ENCODE results near the gene COA6. TPM values are rescaled to one million over a fixed set of nuclear protein-coding genes. Genes with fewer than 3 reads are reported as not detected.

COA6 gene
- total RNA-seq, 4 donors from 2014 or later = 9.4 to 18.3 (median 16.0) TPM

DNA sequence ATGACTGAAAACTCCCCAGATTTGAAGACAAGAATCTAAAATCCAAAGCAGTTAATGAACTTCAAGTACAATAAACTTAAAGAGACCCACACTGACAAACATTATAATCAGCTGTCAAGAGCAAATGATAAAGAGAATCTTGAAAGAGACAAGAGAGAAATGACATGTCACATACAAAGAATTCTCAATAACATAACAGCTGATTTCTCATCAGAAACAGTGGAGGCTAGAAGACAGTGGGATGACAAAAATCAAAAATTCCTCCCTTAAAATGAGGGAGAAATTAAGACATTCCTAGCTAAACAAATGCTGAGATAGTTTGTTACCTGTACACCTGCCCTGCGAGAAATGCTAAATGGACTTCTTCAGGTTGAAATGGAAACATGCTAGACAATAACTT lies 36.0 kb upstream of the COA6 start:
- Histone ChIP-seq H3K27ac (replicated peaks in 1 of 4) (no peak overlapping the region), H3K36me3 (no peaks in the 10 kb centered on the region), H3K9me3 (peaks cover 0 to 32% (median 6%) of the 10 kb centered on the region in 4 donors), H3K27me3 (peaks cover 0 to 4% (median 0%) of the 10 kb centered on the region in 4 donors), H3K4me1 (no peaks in the 10 kb centered on the region), H3K4me3 (no peak overlapping the region)
- intact Hi-C loops (cut with DNase I) = no loop called here
- DNase-seq (ENCODE audit: extremely low spot score) = no peak
- TF ChIP-seq POLR2AphosphoS5 (IDR thresholded peaks at IDR 0.05) (no peak), EP300 (IDR thresholded peaks at IDR 0.05) (no peak)
- WGBS = 89% methylated on average over 1 of the region's 1 CpG

DNA sequence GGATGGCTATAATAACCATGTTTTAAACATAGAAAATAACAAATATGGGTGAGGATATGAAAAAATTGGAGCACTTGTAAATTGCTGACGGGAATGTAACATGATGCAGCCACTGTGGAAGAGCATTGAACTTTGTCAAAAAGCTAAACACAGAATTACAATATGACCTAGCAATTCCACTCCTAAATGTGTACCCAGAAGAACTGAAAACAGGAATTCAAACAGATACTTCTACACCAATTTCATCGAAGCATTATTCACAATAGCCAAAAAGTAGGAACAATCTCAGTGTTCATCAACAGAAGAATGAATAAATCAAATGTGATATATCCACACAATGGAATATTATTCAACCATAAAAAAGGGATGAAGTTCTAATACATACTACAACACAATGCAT lies 32.7 kb upstream of the COA6 start:
- no peak for DNase-seq (ENCODE audit: extremely low spot score)
- Histone ChIP-seq H3K27ac (replicated peaks in 1 of 4) (no peak overlapping the region), H3K27me3 (no peaks in the 10 kb centered on the region), H3K4me1 (no peaks in the 10 kb centered on the region), H3K9me3 (peaks cover 0 to 28% (median 6%) of the 10 kb centered on the region in 4 donors), H3K36me3 (no peaks in the 10 kb centered on the region), H3K4me3 (no peak overlapping the region)
- TF ChIP-seq POLR2AphosphoS5 (IDR thresholded peaks at IDR 0.05) = no peak
- TF ChIP-seq, protein P1, sequence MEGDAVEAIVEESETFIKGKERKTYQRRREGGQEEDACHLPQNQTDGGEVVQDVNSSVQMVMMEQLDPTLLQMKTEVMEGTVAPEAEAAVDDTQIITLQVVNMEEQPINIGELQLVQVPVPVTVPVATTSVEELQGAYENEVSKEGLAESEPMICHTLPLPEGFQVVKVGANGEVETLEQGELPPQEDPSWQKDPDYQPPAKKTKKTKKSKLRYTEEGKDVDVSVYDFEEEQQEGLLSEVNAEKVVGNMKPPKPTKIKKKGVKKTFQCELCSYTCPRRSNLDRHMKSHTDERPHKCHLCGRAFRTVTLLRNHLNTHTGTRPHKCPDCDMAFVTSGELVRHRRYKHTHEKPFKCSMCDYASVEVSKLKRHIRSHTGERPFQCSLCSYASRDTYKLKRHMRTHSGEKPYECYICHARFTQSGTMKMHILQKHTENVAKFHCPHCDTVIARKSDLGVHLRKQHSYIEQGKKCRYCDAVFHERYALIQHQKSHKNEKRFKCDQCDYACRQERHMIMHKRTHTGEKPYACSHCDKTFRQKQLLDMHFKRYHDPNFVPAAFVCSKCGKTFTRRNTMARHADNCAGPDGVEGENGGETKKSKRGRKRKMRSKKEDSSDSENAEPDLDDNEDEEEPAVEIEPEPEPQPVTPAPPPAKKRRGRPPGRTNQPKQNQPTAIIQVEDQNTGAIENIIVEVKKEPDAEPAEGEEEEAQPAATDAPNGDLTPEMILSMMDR (IDR thresholded peaks at IDR 0.05) = no peak
- no peak for TF ChIP-seq POLR2A (IDR thresholded peaks at IDR 0.05; ENCODE audit: low read depth)
- TF ChIP-seq EP300 (IDR thresholded peaks at IDR 0.05) = no peak
- intact Hi-C loops (cut with DNase I) = no loop called here
- 88% methylated on average over 2 of the region's 2 CpGs for WGBS

DNA sequence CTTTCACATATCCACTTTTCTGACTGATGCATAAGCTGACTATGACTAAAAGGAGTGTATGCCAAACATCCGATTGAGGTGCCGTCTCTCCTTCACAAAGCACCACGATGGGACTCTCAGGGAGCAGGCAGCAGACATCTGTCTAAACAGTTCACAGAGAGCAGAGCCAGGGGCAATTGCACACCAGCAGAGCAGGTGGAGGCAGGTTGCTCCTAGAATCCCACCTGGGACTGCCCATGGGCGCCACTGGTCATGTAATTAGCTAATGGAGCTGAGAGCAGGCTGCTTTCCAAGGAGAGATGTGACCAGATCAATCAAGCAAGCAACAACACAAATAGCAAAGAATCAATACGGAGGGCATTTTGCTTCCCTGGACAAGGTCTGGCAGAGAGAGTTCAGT lies 30.5 kb upstream of the COA6 start:
- TF ChIP-seq POLR2A (IDR thresholded peaks at IDR 0.05; ENCODE audit: low read depth) (no peak), EP300 (IDR thresholded peaks at IDR 0.05) (no peak), POLR2AphosphoS5 (IDR thresholded peaks at IDR 0.05) (no peak)
- TF ChIP-seq, protein P1 (IDR thresholded peaks at IDR 0.05) = no peak
- intact Hi-C loops (cut with DNase I) = no loop called here
- Histone ChIP-seq H3K27ac (replicated peaks in 1 of 4) (no peak overlapping the region), H3K9me3 (peaks cover 0 to 13% (median 3%) of the 10 kb centered on the region in 4 donors), H3K4me1 (no peaks in the 10 kb centered on the region), H3K27me3 (no peaks in the 10 kb centered on the region), H3K4me3 (no peak overlapping the region), H3K36me3 (no peaks in the 10 kb centered on the region)
- WGBS = 73% methylated on average over 5 of the region's 5 CpGs
- DNase-seq (ENCODE audit: extremely low spot score) = no peak

DNA sequence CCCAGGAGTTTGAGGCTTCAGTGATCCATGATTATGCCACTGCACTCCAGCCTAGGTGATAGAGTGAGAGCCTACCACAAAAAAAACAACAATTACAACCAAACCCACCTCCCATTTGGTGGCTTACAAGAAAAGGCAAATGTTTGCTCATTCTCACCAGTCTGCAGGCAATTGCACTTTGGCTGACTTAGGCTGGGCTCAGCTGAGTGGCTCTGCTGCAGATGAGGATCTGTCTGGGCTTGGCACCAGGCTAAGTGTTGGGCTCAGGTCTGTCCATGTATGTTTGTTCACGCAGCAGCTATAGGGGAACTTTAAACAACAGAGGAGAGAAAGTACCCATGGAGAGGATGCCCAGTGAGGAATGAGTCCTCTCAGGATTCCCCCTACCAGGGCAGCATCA lies 28.0 kb upstream of the COA6 start:
- Histone ChIP-seq H3K9me3 (peaks cover 0 to 5% (median 0%) of the 10 kb centered on the region in 4 donors), H3K27me3 (peaks cover 0 to 5% (median 0%) of the 10 kb centered on the region in 4 donors), H3K36me3 (no peaks in the 10 kb centered on the region), H3K27ac (replicated peaks in 1 of 4) (no peak overlapping the region), H3K4me1 (no peaks in the 10 kb centered on the region), H3K4me3 (no peak overlapping the region)
- TF ChIP-seq POLR2AphosphoS5 (IDR thresholded peaks at IDR 0.05) (no peak), POLR2A (IDR thresholded peaks at IDR 0.05; ENCODE audit: low read depth) (no peak), EP300 (IDR thresholded peaks at IDR 0.05) (no peak)
- TF ChIP-seq, protein P1 (IDR thresholded peaks at IDR 0.05) = no peak
- WGBS = 83% methylated on average over 1 of the region's 1 CpG
- intact Hi-C loops (cut with DNase I) = no loop called here
- DNase-seq (ENCODE audit: extremely low spot score) = no peak

DNA sequence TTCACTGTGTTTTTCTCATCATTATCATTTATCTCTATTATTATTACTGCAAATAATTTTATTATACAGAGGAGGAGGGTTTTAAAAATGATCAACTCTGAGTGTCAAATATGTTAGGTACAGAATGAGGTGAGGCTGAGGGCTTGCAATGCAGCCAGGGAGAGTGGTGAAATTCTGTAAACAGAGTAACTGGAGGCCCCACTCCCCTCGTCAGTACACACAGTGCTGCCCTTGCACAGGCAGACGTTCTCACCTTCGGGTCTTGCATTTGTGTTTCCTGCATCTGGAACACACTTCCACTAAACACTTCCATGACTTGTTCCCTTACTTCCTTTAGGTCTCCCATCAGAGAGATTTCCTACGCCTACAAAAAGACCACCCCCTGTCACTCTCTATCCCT lies 24.3 kb upstream of the COA6 start:
- TF ChIP-seq EP300 (IDR thresholded peaks at IDR 0.05) (no peak), POLR2A (IDR thresholded peaks at IDR 0.05; ENCODE audit: low read depth) (no peak), POLR2AphosphoS5 (IDR thresholded peaks at IDR 0.05) (no peak)
- TF ChIP-seq, protein P1 (IDR thresholded peaks at IDR 0.05) = no peak
- Histone ChIP-seq H3K4me1 (no peaks in the 10 kb centered on the region), H3K27ac (replicated peaks in 1 of 4) (no peak overlapping the region), H3K4me3 (no peak overlapping the region), H3K27me3 (peaks cover 0 to 5% (median 0%) of the 10 kb centered on the region in 4 donors), H3K9me3 (no peaks in the 10 kb centered on the region), H3K36me3 (no peaks in the 10 kb centered on the region)
- WGBS = 57% methylated on average over 4 of the region's 4 CpGs
- intact Hi-C loops (cut with DNase I) = no loop called here
- DNase-seq (ENCODE audit: extremely low spot score) = no peak

All from esophagus muscularis mucosa (tissue), 4 donors.